ENCODE data around the gene TSPAN9.

DNA sequence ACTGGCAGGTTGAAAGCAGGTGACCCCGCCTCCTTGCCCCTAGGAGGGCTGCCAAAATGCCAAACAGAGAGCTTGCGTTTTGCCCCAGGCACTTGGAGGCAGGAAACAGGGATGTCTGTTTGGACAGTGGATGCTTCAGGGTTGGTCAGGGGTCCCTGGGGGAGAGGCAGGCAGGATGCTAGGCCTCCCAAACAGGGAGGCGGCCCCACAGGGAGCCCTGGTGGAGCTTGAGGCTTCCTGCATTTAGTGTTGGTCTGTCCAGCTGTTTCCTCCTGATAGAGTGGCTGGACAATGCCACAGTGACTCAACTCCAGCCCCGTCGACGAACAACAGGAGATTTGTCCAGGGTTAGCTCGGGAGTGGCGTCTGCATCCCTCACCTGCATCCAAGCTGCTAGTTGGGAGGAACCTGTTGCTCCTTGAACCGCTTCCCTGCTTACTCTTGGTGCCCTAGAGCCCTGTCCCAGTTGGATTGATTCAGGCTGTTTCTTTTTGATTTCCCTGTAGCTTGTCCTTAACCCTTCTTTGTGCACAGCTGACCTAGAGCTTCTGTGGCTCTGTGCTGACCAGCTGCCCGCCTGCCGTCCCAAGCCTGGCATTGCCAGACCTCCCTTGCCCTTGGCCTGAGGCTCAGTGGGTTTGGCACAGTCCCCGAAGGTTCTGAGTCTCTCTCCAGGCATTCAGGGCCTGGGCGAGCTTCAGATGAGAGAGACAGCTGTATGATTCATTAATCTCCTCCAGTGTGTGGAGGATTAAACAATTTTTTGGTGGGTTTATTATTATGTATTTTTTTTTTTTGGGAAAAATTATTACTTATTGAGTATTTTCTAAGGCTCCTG, 45.9 kb downstream of the TSPAN9 start:
- TF ChIP-seq, protein P1, sequence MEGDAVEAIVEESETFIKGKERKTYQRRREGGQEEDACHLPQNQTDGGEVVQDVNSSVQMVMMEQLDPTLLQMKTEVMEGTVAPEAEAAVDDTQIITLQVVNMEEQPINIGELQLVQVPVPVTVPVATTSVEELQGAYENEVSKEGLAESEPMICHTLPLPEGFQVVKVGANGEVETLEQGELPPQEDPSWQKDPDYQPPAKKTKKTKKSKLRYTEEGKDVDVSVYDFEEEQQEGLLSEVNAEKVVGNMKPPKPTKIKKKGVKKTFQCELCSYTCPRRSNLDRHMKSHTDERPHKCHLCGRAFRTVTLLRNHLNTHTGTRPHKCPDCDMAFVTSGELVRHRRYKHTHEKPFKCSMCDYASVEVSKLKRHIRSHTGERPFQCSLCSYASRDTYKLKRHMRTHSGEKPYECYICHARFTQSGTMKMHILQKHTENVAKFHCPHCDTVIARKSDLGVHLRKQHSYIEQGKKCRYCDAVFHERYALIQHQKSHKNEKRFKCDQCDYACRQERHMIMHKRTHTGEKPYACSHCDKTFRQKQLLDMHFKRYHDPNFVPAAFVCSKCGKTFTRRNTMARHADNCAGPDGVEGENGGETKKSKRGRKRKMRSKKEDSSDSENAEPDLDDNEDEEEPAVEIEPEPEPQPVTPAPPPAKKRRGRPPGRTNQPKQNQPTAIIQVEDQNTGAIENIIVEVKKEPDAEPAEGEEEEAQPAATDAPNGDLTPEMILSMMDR (conservative IDR thresholded peaks at IDR 0.05; ENCODE audit: low read depth, low read length): no peak
- no peak for TF ChIP-seq EZH2 (IDR thresholded peaks at IDR 0.05; ENCODE audit: borderline replicate concordance, low read depth, low read length, poor library complexity, severe bottlenecking)
